Astrocyte of the cerebellum (primary cell): ENCODE measurements around the gene HIF3A.

Experiments
- DNase-seq: peaks from one replicate; pipeline ENCODE4 v3.0.0-alpha.2; 2011; ENCODE audit warnings: low read depth
- H3K4me3 ChIP-seq: 2 replicates; pipeline ENCODE4 v1.5.1; 2011; ENCODE audit warnings: mild to moderate bottlenecking, low read depth, low read length, moderate library complexity
- in situ Hi-C: cut with HindIII; loops from 2 replicates; pipeline ENCODE4 v1.10.0; 2017; ENCODE audit warnings: low sequenced_read_pairs
- TF ChIP-seq, protein P1 (sequence below): IDR thresholded peaks from 2 replicates; pipeline ENCODE4 v1.5.1; 2012; ENCODE audit warnings: low read length, low read depth, moderate library complexity, mild to moderate bottlenecking; ENCODE audit errors: missing control alignments

Gene HIF3A

DNA sequence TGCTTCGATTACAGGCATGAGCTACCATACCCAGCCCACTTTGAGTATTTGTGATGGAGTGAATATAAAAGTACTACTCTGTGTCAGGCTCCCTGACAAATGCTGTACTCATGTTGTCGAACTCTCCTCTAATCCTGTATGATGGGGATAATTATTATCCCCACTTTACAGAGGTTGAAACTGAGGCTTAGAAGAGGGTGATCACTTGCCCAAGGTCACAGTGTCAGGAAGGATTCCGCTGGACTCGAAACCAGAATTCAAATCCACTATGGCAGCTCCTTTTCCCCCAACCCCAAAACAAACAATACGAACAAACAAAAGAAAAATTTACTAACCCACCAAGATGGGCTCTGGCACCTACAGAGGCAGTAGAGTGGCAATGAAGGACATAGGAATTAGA, 48.3 kb downstream of the HIF3A start:
- TF ChIP-seq, protein P1, sequence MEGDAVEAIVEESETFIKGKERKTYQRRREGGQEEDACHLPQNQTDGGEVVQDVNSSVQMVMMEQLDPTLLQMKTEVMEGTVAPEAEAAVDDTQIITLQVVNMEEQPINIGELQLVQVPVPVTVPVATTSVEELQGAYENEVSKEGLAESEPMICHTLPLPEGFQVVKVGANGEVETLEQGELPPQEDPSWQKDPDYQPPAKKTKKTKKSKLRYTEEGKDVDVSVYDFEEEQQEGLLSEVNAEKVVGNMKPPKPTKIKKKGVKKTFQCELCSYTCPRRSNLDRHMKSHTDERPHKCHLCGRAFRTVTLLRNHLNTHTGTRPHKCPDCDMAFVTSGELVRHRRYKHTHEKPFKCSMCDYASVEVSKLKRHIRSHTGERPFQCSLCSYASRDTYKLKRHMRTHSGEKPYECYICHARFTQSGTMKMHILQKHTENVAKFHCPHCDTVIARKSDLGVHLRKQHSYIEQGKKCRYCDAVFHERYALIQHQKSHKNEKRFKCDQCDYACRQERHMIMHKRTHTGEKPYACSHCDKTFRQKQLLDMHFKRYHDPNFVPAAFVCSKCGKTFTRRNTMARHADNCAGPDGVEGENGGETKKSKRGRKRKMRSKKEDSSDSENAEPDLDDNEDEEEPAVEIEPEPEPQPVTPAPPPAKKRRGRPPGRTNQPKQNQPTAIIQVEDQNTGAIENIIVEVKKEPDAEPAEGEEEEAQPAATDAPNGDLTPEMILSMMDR = no peak
- H3K4me3 ChIP-seq = no peak overlapping the region
- in situ Hi-C loops = no loop called here
- DNase-seq = no peak

DNA sequence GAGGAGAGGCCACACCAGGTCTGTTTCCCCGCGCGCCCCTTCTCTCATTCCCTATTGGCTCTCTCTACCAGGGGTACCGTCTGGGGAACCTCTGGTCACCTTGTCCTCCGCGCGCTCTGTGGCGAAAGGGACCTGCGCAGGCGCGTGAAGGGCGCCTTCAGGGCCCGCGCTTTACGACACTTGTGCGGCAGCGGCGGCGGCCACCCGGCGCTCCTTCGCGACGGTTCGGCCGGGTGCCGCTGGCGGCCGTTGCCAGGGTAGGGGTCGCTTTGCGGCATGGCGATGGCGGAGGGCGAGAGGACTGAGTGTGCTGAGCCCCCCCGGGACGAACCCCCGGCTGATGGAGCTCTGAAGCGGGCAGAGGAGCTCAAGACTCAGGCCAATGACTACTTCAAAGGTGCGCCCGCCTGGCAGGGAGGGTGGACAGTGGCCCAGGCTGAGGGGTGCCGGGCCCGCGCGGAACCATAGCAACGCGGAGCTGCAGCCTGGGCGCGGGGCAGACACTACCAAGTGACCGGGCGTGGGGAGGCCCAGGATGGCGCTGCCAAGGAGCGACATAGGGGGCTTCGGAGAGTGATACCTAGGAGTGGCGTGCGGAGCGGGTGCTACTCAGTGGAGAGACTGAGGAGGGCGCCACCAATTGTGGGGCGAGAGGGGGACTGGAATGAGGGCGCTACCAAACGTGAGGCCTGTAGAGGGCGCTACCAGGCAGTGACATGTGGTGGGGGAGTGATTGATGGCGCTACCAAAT, 50.2 kb downstream of the HIF3A start, which contains the start of gene PPP5C:
Gene PPP5C (plus strand): TSS at position 267 of the 751 bp plus-strand sequence. CDS start 10 bp downstream, at position 277.
- H3K4me3 ChIP-seq = peak within 1 kb of the TSS; percentile 85
- peak; percentile 70 for DNase-seq
- in situ Hi-C loops = no loop called here
- TF ChIP-seq, protein P1 = peak; percentile 95

DNA sequence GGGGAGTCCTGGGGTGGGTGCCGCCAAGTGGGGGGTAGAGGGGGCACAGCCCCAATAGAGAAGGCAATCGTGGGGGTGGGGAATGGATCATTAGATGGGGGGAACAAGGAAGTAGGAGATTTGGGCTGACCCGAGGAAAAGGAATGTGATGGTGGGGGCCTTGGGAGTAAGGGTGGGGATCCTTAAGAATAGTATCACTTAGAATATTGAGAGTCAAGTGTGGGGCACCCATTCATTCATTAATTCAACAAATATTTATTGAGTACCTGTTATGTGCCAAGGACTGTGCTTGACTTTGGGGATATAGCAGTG, 50.7 kb downstream of the HIF3A start:
- TF ChIP-seq, protein P1 = no peak
- in situ Hi-C loops = no loop called here
- H3K4me3 ChIP-seq = peak overlapping the region; percentile 85
- no peak for DNase-seq

DNA sequence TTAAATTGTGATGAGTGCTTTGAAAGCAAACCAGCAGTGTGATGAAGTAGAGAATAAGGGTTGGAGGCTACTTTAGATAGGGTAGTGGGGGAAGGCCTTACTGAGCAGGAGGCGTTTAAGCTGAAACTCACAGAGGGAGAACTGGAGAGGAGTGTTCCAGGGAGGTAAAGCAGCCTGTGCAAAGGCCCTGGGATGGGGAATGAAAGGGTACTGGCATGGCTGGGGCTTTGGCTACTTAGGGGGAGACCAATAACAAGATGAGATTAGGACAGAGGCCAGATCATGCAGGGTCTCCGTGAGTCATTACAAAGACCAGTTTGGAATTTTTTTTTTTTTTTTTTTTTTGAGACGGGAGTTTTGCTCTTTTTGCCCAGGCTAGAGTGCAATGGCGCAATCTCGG, 51.1 kb downstream of the HIF3A start:
- TF ChIP-seq, protein P1 = no peak
- H3K4me3 ChIP-seq = peak overlapping the region; percentile 85
- in situ Hi-C loops = no loop called here
- no peak for DNase-seq

DNA sequence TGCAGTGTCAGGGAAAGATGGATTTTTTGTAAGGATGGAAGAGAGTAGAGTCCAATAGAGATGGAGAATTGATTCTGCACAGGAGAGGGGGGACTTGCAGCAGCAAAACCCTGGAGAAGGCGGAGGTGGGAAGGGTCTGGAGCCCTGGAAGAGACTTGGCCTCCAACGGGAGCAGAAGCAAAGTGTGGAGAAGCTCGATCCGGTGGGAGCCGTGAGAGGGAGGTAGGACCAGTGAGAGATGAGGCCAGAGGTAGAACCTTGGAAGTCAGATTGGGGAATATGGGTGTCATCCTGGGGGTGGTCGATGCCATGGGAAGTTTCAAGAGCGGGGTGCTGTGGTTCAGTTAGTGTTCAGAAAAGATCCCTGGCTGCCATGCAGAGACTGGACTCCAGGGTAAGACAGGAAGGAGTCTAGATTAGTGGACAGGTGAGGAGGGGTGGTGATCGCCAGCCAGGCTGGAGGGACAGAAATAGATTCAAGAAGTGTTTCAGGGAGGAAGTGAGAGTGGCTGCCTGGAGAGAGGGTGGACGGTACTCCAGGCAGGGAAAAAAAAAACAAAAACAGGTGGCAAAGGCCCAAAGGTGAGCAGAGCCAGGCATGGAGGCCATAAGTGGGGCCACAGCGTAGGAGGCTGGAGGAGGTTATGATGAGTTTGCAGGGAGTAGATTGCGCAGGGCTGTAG, 52.6 kb downstream of the HIF3A start:
- in situ Hi-C loops = no loop called here
- TF ChIP-seq, protein P1 = no peak
- no peak for DNase-seq
- no peak overlapping the region for H3K4me3 ChIP-seq

DNA sequence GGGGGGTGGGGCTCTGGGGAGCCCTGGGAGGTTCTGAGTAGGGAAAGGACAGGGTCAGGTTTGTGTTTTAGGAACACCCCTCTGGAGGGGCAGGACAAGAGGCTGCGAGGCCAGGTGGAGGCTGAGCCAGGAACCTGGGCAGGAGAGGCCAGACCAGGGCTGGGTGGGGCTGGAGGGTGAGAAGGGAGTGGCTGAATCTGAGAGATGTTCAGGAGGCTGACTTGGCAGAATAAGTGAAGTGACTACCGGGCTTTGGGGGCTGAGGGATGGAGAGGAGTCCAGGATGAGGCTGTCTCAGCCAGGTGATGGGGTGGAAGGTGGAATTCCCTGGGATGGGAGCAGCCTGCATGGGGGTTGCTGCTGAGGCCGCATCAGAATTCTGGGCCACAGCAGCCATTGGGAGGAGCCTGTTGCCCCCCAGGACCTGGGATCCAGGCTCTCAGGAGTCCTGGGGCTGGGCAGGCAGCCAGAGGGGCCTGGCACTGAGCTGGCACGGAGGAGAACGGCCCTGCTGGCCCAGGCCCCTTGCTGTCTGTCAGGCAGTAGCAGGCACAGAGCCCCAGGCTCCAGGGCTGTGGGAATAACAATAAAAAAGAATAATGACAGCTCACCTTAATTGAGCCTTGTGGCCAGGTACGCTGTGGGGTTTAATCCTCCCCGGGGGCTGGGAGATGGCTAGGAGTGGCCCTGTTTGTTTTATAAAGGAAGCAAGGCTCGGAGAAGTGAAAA, 53.4 kb downstream of the HIF3A start:
- in situ Hi-C loops = no loop called here
- no peak for DNase-seq
- no peak overlapping the region for H3K4me3 ChIP-seq
- TF ChIP-seq, protein P1 = no peak
